ENCODE results near the gene MAST1.
"Not testable (repeated sequence)": the region's sequence is repeated elsewhere in the genome, so short reads cannot be mapped to it uniquely, and the experiment has no call there.

Gene MAST1

GRCh38 chr19:12872255-12872654 lies 33.9 kb downstream of the MAST1 start:
- no peak for DNase-seq (ENCODE audit: low read depth)

- DNase-seq (ENCODE audit: low read depth) = no peak
These were observed 34.9 kb downstream of the MAST1 start for GRCh38 chr19:12872941-12873890.

DNA sequence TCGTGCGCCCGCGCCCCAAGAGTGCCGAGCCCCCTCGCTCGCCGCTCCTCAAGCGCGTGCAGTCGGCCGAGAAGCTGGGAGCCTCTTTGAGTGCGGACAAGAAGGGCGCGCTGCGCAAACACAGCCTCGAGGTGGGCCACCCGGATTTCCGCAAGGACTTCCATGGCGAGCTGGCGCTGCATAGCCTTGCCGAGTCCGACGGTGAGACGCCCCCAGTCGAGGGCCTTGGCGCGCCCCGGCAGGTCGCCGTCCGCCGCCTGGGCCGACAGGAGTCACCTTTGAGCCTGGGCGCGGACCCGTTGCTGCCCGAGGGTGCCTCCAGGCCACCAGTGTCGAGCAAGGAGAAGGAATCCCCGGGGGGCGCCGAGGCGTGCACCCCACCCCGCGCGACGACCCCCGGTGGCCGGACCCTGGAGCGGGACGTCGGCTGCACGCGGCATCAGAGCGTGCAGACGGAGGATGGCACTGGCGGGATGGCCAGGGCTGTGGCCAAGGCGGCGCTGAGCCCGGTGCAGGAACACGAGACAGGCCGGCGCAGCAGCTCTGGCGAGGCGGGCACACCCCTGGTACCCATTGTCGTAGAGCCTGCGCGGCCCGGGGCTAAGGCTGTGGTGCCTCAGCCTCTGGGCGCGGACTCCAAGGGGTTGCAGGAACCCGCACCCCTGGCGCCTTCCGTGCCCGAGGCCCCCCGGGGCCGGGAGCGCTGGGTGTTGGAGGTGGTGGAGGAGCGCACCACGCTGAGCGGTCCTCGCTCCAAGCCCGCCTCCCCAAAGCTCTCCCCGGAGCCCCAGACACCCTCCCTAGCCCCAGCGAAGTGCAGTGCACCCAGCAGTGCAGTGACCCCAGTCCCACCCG lies 35.8 kb downstream of the MAST1 start:
- DNase-seq (ENCODE audit: low read depth) = no peak

- no peak for DNase-seq (ENCODE audit: low read depth)
These were observed 36.8 kb downstream of the MAST1 start for GRCh38 chr19:12875086-12875485.

DNA sequence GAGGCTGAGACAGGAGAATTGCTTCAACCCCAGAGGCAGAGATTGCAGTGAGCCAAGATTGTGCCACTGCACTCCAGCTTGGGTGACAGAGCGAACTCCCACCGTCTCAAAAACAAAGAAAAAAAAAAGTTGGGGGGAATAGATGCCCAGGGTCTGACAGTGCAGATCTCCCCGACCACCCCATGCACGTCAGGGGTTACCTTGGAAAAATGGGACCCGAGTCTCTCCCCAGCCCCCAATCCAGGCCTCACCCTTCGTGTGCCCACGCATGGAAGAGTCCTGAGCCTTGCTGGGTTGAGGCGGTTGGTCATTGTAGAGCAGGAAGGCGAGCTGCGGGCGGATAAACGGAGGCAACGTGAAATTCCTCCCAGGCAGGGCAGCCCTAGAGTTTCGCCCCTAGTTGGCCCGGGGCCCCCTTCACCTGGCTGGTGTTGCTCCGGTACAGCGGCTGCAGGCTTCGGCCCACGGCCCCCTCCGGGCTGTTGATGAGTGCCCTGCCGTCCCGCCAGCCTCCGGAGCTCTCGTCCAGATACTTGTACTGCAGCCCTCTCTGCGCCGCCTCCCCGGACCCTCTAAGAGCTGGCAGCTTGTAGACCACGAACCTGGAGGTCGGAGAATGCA lies 42.3 kb downstream of the MAST1 start:
- DNase-seq (ENCODE audit: low read depth) = no peak

DNA sequence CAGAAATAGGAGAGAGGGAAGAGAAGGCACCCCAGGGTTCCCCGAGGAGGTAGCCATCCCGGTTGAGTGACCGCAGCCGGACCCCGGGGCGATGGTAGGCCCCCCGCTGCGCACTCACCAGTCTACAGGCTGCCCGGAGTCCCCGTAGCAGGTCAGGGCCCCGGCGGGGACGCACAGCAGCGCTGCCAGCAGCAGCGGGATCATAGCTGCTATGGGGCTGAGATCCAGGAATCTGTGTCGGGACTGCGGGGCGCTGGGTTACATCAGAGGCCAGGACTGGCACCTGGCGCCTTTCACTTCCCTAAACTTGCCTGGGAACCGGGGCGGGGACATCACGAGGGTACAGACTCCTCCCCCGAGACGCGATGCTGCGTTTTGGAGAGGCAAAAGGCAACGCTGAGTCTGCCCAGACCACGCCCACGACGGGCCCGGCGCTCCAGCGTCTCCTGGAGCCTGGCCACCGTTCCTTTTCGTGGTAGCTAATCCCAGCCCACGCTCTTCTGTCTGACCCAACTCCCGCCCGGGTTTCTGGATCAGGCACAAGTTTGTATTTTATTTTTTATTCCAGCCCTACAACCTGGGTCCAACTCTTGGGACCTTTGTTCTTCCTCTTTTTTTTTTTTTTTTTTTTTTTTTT lies 43.0 kb downstream of the MAST1 start, which contains the start of gene DNASE2:
Gene DNASE2 (minus strand): TSS at position 278 of the 637 bp plus-strand sequence. CDS start 74 bp downstream, at position 204.
- DNase-seq (ENCODE audit: low read depth) = peak; percentile 90

GRCh38 chr19:12882589-12882988 lies 44.3 kb downstream of the MAST1 start:
- DNase-seq (ENCODE audit: low read depth) = no peak

DNA sequence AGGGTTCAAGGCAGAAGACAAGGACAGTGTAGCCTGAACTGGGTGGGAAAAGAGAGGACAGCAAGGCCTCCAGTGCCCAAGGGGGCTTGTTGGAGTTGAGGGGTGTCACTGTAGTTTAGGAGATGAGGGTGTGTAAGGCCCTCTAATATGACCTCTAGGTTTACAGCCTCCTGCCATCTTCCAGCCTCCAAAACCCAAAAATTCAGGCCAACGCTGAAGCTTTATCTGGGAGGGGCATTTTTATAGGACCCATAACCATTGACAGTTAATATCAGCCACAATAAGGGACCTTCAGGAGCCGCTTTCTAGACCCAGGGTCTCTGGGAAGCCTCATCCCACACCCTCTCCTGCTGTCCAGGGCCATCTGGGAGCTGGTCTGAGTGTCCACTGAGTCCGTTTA lies 45.9 kb downstream of the MAST1 start:
- no peak for DNase-seq (ENCODE audit: low read depth)

- no peak for DNase-seq (ENCODE audit: low read depth)
These were observed 46.3 kb downstream of the MAST1 start for GRCh38 chr19:12884627-12884925.

DNA sequence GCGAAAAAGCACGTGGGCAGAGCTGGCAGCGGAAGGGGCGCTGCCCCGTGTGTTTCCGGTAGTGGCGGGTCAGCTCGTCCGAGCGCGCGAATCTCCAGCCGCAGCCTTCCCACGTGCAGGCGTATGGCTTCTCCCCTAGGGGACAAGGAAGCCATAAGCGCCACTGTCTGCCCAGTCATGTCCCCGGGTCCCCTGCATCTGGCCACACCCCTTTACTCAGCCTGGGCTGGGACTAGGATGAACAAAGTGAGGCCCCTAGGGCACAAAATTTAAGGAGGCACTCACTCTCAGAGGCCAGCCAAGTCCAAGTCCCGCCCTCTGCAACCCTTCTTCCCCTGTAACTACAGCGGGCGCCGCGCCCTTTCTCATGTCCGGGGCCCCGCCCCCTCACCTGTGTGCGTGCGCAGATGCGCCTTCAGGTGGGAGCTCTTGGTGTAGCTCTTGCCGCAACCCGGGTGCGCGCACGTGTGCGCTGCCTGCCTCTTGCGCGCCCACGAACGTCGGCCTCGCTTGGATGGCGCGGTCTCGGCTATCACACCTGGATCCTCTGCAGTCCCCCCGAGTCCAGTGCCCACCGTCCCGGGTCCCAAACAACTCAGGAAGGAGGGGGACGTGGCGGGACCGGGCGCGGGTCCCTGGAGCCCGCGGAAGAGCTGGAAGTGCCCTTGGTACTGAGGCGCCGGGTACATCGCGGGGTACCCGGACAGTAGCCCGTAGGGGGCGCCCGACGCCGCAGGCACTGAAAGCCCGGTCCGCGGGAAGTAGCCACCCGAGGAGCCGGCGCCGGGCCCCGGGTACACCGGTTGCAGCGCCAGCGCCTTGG lies 46.8 kb downstream of the MAST1 start:
- no peak for DNase-seq (ENCODE audit: low read depth)

DNA sequence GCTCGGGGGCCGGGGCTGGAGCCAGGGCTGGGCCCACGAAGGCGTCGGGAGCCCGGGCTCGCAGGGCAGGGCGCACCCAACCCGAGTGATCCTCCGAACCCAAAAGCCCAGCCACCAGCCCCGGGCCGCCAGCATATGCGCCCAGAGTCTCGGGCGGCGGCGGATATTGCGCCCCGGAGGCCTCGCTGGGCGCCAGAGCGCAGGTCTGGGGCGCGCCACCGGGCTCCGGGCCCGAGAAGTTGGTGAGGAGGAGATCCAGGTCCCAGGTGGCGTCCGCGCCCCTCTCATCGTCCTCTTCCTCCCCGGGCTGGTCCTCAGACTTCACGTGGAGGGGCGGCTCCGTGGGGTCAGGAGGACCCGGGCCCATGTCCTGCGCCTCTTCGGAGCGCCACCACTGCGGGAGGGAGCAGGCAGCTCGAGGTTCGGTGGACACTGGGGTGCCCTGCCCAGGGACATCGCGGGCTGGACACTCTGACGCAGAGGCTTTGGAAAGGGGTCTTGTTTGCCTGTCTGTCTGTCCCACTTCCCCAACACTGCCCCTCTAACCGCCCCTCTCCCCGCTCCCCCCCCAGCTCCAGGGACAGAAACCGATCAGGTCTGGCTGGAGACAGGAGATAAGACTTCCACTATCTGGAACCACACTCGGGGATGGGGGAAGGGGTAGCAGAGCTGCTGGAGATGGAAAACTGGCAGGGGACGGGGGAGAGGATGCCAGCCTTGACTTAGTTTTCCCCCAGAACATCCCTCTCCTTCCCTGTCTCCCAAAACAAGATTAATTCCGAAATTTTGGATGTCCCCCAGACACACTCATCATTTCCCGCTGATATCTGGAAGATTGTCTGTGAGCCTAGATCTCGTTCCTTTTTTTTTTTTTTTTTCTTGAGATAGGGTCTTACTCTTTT lies 47.7 kb downstream of the MAST1 start:
- no peak for DNase-seq (ENCODE audit: low read depth)

GRCh38 chr19:12886651-12886968 lies 48.3 kb downstream of the MAST1 start:
- DNase-seq (ENCODE audit: low read depth) = no peak

GRCh38 chr19:12886969-12887747 lies 48.8 kb downstream of the MAST1 start, which contains the start of gene KLF1:
Gene KLF1 (minus strand): TSS chr19:12887201. CDS start chr19:12887140, 61 bp downstream.
- DNase-seq (ENCODE audit: low read depth) = no peak

DNA sequence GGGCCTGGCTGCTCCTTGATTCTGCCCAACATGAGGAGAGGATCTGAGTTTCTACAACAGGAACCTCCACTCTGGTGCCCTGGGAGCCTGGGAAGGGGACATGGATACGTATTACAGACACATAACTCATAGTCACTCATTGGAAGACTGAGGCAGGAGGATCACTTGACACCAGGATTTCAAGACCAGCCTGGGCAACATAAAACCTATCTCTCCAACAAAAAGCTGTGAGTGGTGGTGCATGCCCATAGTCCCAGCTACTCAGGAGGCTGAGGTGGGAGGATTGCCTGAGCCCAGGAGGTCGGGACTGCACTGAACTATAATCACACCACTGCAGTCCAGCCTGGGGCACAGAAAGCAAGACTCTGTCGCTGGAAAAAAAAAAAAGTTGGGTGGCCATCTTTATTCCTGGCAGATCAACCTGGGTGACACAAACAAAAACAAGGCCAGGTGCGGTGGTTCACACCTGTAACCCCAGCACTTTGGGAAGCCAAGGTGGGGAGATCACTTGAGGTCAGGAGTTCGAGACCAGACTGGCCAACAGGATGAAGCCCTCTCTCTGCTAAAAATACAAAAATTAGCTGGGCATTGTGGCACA lies 49.8 kb downstream of the MAST1 start:
- DNase-seq (ENCODE audit: low read depth) = no peak

DNA sequence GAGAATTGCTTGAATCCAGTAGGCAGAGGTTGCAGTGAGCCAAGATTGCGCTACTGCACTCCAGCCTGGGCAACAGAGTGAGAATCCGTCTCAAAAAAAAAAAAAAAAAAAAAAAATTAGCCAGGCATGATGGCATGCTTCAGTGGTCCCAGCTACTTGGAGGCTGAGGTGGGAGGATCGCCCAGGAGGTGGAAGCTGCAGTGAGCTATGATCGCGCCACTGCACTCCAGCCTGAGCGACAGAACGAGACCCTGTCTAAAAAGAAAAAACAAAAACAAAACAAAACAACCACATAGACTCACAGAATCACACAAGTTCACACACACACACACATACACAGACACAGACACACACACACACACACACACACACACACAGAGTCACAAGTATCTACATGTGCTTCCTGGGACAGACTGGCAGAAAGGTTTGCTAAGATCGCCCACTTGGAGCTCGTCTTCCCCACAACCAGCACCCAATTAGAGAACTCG lies 52.0 kb downstream of the MAST1 start:
- DNase-seq (ENCODE audit: low read depth) = not testable (repeated sequence)

DNA sequence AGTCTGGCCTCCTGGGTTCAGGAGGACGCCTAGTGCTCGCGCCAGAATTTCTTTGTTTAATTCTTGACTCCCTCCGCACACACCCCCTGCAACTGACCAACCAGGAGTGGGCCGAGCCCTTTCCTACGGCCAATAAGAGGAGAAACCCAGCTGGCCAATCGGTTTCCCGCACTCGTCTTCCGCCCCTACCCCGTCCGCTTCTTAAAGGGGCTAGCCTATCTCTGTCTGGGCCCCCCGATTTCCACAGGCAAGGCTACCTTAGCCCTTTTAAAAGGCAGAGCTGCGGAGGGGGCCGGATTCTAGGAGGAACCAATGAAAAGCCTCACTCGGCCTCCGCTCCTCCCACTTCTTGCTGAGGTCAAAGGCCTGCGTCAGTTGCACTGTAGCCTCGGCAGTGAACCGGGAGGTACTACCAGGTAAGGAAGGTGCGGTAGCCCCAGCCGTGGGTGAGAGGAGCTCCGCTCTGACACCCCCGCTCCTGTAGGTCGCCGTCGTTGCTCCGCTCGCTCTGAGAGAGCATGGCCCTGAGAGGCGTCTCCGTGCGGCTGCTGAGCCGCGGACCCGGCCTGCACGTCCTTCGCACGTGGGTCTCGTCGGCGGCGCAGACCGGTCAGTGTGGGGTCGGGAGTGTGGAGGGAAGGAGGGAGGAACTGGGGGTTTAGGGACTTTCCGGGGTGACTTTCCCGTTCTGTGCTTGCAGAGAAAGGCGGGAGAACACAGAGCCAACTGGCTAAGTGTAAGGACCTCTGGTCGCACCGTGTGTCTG lies 52.7 kb downstream of the MAST1 start, which contains the start of gene GCDH:
Gene GCDH (plus strand): TSS at position 374 of the 766 bp plus-strand sequence. CDS start 145 bp downstream, at position 519.
- peak; percentile 99 for DNase-seq (ENCODE audit: low read depth)

DNA sequence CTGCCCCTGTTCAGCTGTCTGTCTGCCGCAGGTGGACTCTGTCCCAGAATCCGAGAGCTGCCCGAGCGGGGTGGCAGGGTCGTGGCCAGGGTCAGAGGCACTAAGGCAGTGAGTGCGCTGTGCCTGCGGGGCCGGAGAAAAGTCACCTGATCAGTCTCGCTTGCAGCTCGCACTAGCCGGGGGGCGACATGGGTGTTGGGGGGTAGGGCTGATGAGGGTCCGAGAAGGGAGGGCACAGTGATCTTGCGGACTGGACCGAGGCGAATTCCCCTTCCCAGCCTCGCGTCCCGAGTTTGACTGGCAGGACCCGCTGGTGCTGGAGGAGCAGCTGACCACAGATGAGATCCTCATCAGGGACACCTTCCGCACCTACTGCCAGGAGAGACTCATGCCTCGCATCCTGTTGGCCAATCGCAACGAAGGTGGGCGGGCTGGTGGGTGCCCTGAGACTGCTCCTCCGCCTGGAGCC lies 53.3 kb downstream of the MAST1 start:
- no peak for DNase-seq (ENCODE audit: low read depth)

GRCh38 chr19:12893582-12893981 lies 55.3 kb downstream of the MAST1 start:
- DNase-seq (ENCODE audit: low read depth) = no peak
